Gastroesophageal sphincter (tissue), 3 donors: ENCODE results near the gene PPP1R26.

Source experiments
- CTCF ChIP-seq, 4 experiments: fragments of 200-600 bp in 2 of 4; fragments of 450-650 bp in 2 of 4; sonication (generic) in 1 of 4; IDR thresholded peaks; one replicate each; pipeline ENCODE4 v1.5.1; 2017 to 2019; ENCODE audit warnings: antibody characterized with exemption in 4 of 4, mild to moderate bottlenecking in 2 of 4, moderate library complexity in 2 of 4
- EP300 ChIP-seq: sonication (generic); formaldehyde crosslinking; IDR thresholded peaks from one replicate; pipeline ENCODE4 v1.6.1; 2017; ENCODE audit warnings: antibody characterized with exemption, mild to moderate bottlenecking
- POLR2A ChIP-seq, 2 donors: fragments of 450-650 bp; IDR thresholded peaks; one replicate each; pipeline ENCODE4 v1.6.1; 2017; ENCODE audit warnings: antibody characterized with exemption in 2 of 2, mild to moderate bottlenecking in 2 of 2, moderate library complexity in 1 of 2
- POLR2AphosphoS5 ChIP-seq: sonication (generic); formaldehyde crosslinking; IDR thresholded peaks from one replicate; pipeline ENCODE4 v1.6.1; 2017; ENCODE audit warnings: antibody characterized with exemption

- TF ChIP-seq POLR2AphosphoS5, result no peak
- TF ChIP-seq CTCF (IDR thresholded peaks at IDR 0.05), result no peak
- no peak for TF ChIP-seq POLR2A (IDR thresholded peaks at IDR 0.05)
- no peak for TF ChIP-seq EP300
These were observed 44.7 kb downstream of the PPP1R26 start for GRCh38 chr9:135524130-135524861.
